HUES48 (cell line): Measurements from ENCODE around the gene LYRM4.

ENCODE experiments used
- H3K27ac ChIP-seq: one replicate; pipeline ENCODE4 v1.7.0; 2013; ENCODE audit warnings: low read depth, low read length, inconsistent platforms
- H3K27me3 ChIP-seq: 2 replicates; pipeline ENCODE4 v1.6.1; 2013; ENCODE audit warnings: mild to moderate bottlenecking, low read length; ENCODE audit not compliant: control insufficient read depth, insufficient read depth
- H3K36me3 ChIP-seq: 2 replicates; pipeline ENCODE4 v1.6.1; 2013; ENCODE audit warnings: low read length; ENCODE audit not compliant: control insufficient read depth, insufficient read depth
- H3K4me1 ChIP-seq: 2 replicates; pipeline ENCODE4 v1.6.1; 2013; ENCODE audit warnings: mild to moderate bottlenecking, low read length; ENCODE audit not compliant: control insufficient read depth, insufficient read depth
- H3K4me3 ChIP-seq: 2 replicates; pipeline ENCODE4 v1.5.1; 2013; ENCODE audit warnings: mild to moderate bottlenecking, low read depth, low read length
- H3K9ac ChIP-seq: 2 replicates; pipeline ENCODE4 v1.6.1; 2013; ENCODE audit warnings: mild to moderate bottlenecking, low read depth, low read length, moderate library complexity
- H3K9me3 ChIP-seq: 2 replicates; pipeline ENCODE4 v1.6.1; 2013; ENCODE audit warnings: low read length; ENCODE audit not compliant: control insufficient read depth, insufficient read depth

The LYRM4 gene

GRCh38 chr6:5146398-5146797 lies 114.4 kb downstream of the LYRM4 start:
- Histone ChIP-seq H3K36me3 (no peaks in the 10 kb centered on the region), H3K9ac (no peak overlapping the region), H3K9me3 (no peaks in the 10 kb centered on the region), H3K27ac (no peak overlapping the region), H3K27me3 (no peaks in the 10 kb centered on the region), H3K4me3 (no peak overlapping the region), H3K4me1 (no peaks in the 10 kb centered on the region)

GRCh38 chr6:5143634-5144311 lies 117.0 kb downstream of the LYRM4 start:
- H3K9me3 ChIP-seq: no peaks in the 10 kb centered on the region
- H3K9ac ChIP-seq: no peak overlapping the region
- H3K36me3 ChIP-seq: no peaks in the 10 kb centered on the region
- no peaks in the 10 kb centered on the region for H3K27me3 ChIP-seq
- H3K27ac ChIP-seq: no peak overlapping the region
- H3K4me1 ChIP-seq: peaks cover 8% of the 10 kb centered on the region
- H3K4me3 ChIP-seq: no peak overlapping the region

DNA sequence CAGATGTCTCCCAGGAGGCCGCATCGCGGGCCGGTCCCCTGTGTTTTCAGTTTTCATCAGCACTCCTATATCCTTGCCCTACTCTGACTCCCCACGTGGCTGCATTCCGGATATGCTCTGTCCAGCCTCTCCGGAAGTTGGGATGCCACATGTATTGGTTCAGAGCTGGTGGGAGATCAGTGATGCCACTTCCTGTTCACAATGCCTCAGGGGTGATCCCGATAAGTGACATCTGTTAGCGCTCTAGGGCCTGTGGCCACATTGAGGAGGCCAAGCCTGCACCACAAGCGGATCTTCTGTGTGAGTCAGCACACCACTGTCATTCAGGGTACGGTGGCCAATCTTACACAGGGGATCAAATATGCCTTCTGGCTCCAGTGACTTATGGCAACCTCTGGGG lies 117.8 kb downstream of the LYRM4 start:
- H3K9me3 ChIP-seq: no peaks in the 10 kb centered on the region
- no peaks in the 10 kb centered on the region for H3K36me3 ChIP-seq
- H3K4me1 ChIP-seq: peaks cover 12% of the 10 kb centered on the region
- H3K9ac ChIP-seq: no peak overlapping the region
- no peak overlapping the region for H3K4me3 ChIP-seq
- no peaks in the 10 kb centered on the region for H3K27me3 ChIP-seq
- H3K27ac ChIP-seq: no peak overlapping the region

DNA sequence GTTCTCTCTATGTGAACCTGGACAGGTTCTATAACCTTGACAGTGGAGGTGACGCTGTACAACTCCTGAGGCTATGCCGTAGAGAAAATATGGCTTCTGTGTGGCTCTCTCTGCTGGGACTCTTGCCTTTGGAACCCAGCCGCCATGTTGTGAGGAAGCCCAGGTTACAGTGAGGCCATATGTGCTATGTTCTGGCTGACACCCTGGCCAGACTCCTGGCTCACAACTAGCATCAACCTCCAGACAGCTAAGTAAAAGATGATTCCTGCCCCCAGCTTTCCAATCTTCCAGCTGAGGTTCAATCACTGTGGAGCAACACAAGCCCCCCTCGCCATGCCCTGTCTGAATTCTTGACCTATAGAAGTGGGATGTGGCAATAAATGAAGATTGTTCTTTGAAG lies 118.6 kb downstream of the LYRM4 start:
- no peaks in the 10 kb centered on the region for H3K9me3 ChIP-seq
- no peak overlapping the region for H3K27ac ChIP-seq
- peaks cover 12% of the 10 kb centered on the region for H3K4me1 ChIP-seq
- H3K36me3 ChIP-seq: no peaks in the 10 kb centered on the region
- H3K27me3 ChIP-seq: no peaks in the 10 kb centered on the region
- no peak overlapping the region for H3K9ac ChIP-seq
- H3K4me3 ChIP-seq: no peak overlapping the region

DNA sequence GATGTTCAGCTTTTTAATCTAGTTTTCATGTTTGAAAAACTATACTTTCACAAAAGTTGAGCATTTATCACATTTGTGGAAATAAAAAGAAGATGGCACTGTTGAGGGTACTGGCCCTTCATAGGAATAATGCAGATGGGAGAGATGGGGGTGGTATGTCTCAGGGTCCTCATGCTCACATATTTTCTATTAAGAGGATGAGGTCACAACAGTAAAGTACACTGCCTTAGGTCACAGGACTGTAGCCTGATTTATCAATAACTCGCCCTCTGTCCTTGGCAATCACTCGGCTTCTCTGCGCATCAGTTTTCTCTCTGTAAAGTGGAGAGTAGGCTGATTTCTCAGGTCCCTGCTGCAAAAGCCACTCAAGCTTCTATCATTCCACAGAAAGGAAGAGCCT lies 119.7 kb downstream of the LYRM4 start:
- Histone ChIP-seq H3K9me3 (no peaks in the 10 kb centered on the region), H3K4me3 (no peak overlapping the region), H3K27me3 (no peaks in the 10 kb centered on the region), H3K9ac (no peak overlapping the region), H3K4me1 (peaks cover 12% of the 10 kb centered on the region), H3K36me3 (no peaks in the 10 kb centered on the region), H3K27ac (no peak overlapping the region)

GRCh38 chr6:5139828-5140771 lies 120.7 kb downstream of the LYRM4 start:
- no peak overlapping the region for H3K27ac ChIP-seq
- H3K9ac ChIP-seq: no peak overlapping the region
- H3K9me3 ChIP-seq: no peaks in the 10 kb centered on the region
- no peaks in the 10 kb centered on the region for H3K27me3 ChIP-seq
- no peak overlapping the region for H3K4me3 ChIP-seq
- H3K36me3 ChIP-seq: no peaks in the 10 kb centered on the region
- peaks cover 12% of the 10 kb centered on the region for H3K4me1 ChIP-seq

- Histone ChIP-seq H3K9ac (no peak overlapping the region), H3K4me3 (no peak overlapping the region), H3K27ac (no peak overlapping the region), H3K36me3 (no peaks in the 10 kb centered on the region), H3K27me3 (no peaks in the 10 kb centered on the region), H3K4me1 (peaks cover 13% of the 10 kb centered on the region), H3K9me3 (no peaks in the 10 kb centered on the region)
Observed at GRCh38 chr6:5138995-5139827, 121.5 kb downstream of the LYRM4 start.

DNA sequence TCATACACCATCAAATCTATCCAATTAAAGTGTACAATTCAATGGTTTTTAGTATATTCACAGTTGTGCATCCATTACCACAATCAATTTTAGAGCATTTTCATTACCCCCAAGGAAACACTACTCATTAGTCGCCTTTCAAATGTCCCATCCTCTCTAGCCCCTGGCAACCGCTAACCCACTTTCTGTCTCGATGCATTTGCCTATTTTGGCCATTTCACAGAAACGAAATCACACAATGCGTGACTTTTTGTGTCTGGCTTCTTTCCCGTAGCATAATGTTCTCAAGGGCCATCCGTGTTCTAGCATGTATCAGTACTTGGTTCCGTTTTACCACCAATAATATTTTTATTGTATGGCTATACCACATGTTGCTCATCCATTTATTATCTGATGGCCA lies 123.9 kb downstream of the LYRM4 start:
- Histone ChIP-seq H3K27me3 (no peaks in the 10 kb centered on the region), H3K27ac (no peak overlapping the region), H3K36me3 (no peaks in the 10 kb centered on the region), H3K9ac (no peak overlapping the region), H3K4me1 (peaks cover 35% of the 10 kb centered on the region), H3K9me3 (no peaks in the 10 kb centered on the region), H3K4me3 (no peak overlapping the region)

GRCh38 chr6:5135788-5136376 lies 124.9 kb downstream of the LYRM4 start:
- peaks cover 45% of the 10 kb centered on the region for H3K4me1 ChIP-seq
- no peak overlapping the region for H3K4me3 ChIP-seq
- no peaks in the 10 kb centered on the region for H3K27me3 ChIP-seq
- no peaks in the 10 kb centered on the region for H3K36me3 ChIP-seq
- H3K27ac ChIP-seq: no peak overlapping the region
- no peaks in the 10 kb centered on the region for H3K9me3 ChIP-seq
- H3K9ac ChIP-seq: no peak overlapping the region

DNA sequence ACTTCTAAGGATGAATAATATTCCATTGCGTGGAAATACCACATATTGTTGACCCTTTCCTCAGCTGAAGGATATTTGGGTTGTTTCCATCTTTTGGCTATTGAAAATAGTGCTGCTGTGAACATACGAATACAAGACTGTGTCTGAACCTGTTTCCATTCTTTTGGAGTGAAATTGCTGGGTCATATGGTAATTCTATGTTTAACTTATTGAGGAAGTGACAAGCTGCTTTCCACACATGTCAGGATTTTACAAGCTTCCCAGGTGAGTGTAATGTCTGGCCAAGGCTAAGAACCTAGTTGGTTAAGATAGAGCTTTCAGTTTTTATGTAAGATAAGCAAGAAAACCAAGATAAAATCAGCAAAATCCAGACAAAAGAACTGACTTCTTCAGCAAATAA lies 126.8 kb downstream of the LYRM4 start:
- H3K9me3 ChIP-seq: no peaks in the 10 kb centered on the region
- no peaks in the 10 kb centered on the region for H3K36me3 ChIP-seq
- peaks cover 46% of the 10 kb centered on the region for H3K4me1 ChIP-seq
- no peak overlapping the region for H3K4me3 ChIP-seq
- H3K9ac ChIP-seq: no peak overlapping the region
- no peaks in the 10 kb centered on the region for H3K27me3 ChIP-seq
- no peak overlapping the region for H3K27ac ChIP-seq
